NCI-H2196 (cell line): ENCODE measurements around the gene IMPA2.

Experiments
- DNase-seq: peaks from one replicate; lab custom pipeline; 2025; ENCODE audit not compliant: unreplicated experiment; lab: John Stamatoyannopoulos, UW

The IMPA2 gene

DNA sequence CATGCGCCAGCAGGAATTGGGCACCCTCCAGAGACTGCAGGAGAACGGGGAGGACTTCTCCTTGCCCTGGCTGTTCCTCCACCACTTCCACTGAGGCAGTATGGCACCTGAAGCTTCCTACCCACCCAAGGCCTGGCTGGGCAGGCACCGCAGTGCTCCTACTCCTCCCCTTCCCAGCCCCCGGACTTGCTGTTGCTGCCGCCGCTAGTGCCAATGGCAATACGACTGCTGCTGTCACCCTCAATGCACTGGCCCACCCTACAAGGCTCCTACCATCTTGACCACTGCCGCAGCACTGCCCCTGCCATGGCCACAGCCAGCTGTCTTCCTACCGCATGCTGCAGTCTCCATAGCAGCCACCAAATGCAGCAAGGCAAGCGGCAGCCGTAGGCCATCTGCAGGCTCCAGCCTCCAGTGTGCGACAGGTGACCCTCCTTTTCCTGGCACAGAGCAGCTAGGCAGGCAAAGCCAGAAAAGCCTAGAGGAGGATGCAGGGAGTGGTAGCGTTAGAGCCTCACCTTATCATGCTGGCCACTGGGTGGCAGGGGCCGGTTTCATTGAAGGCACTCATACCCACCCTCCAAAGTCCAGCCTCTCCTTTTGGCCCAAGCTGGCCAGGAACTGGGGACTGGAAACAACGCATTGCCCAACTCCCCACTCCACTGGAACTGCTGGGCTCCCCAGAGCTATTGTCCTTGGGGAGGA, 64.9 kb downstream of the IMPA2 start:
- DNase-seq, result no peak

DNA sequence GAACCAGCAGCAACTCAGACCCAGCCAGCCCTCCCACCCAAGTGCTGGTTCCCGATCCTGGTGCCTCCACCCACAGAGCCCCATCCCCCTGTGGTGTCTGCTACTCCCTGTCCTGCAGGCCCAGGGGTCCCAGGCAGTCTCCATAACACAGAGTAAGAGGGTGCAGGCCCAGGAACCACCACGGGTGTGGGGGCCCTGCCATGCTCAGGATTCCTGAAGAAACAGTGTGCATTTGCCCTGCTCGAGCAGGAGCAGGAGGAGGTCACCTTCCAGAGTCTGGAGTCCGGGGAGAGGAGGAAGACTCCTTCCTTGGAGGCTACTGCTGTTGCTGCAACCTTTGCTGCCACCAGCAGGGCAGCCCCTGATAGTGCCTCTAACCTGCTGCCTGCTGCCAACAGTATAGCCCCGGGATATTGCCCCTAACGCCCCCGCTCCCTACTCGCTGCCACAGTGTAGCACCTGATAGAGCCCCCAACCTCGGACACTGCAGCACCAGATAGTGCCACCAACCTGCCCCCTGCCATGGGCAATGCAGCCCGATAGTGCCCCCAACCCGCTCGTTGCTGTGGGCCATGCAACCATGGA, 65.5 kb downstream of the IMPA2 start:
- DNase-seq, result no peak

DNA sequence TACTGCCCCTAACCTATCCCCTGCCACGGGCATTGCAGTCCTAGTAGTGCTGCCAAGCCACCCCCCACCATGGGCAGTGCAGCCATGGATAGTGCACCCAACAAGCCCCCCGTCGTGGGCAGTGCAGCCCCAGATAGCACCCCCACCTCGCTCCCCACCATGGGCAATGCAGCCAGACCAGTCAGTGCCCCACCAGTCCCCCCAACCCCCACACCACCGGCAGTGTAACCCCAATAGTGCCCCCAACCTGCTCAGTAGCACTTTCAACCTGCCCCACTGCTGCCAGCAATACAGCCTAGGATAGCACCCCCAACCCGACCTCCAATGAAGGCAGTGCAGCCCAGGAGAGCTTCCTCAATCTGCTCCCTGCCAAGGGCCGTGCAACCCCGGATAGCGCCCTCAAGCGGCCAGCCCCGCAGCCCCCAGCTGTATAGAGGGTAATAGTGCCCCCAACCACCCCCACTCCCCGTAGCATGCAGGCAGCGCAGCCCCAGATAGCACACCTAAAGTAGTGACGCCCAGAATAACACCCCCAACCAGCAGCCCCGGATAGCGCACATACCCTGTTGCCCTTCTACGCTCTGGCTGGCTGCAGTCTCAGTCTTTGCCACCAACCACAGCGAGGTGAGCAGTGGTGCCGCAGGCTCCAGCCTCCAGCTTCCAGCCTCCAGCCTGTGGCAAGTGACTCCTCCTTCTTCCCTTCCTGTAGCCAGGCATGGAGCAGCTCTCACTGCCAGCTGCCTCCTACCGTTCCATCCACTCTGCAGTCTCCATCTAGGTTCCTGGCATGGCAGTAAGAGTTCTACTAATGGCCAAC, 66.9 kb downstream of the IMPA2 start:
- DNase-seq, result no peak

DNA sequence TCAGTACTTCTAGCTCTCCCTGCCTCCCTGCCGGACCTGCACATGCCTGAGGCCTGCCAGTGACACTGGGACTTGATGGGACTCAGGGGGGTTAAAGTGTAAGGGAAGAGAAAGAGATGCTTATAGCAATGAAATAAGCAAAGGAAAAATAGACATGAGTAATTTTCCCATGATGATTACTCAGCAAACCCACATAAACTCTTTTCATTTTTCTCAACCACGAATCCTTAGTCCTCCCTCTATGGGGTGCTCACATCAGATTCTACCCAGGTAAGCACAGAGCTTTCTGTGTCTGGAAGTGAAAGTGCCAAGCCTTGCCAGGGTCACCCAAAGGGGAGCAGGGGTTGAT, 67.5 kb downstream of the IMPA2 start:
- no peak for DNase-seq

DNA sequence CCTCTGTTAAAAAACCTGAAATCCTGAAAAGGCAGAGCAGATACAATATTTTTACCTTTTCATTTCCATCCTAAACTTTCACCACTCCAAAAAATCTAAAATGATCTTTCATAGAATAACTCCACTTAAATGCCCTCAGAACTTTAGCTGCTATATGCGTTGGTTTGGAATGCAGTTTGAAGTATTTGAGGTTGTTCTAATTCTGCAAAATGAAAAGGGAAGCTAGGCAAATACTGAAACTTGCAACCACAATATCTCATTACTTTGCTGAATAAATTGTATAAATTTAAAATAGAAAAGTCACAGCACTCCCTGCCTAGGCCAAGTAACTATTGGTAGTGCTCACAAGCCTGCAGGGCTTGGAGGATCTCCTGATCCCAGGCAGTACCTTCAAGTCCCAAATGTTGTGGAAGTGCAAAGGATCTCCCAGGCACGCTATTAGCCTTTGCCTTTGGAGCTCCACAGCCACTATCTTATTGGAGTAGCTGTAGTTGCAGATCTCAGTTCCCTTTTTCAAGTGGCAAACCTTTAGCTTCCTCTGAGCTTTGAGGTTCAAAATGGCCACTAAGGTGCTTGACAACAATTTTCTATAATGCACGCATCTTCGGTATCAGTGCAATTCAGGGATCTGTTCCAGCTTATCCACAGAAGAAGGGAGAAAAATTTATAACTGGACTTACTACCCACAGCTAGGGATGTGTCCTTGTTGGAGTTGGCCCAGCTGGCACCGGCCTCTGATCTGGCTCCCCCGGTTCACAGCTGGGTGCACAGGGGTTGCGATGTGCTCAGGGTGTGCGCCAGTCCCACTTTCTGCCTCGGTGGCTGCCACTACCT, 68.9 kb downstream of the IMPA2 start:
- DNase-seq, result no peak

- DNase-seq, result no peak
Measured at GRCh38 chr18:12052866-12053265, 71.6 kb downstream of the IMPA2 start.

GRCh38 chr18:12053289-12053688, 72.0 kb downstream of the IMPA2 start:
- no peak for DNase-seq

DNA sequence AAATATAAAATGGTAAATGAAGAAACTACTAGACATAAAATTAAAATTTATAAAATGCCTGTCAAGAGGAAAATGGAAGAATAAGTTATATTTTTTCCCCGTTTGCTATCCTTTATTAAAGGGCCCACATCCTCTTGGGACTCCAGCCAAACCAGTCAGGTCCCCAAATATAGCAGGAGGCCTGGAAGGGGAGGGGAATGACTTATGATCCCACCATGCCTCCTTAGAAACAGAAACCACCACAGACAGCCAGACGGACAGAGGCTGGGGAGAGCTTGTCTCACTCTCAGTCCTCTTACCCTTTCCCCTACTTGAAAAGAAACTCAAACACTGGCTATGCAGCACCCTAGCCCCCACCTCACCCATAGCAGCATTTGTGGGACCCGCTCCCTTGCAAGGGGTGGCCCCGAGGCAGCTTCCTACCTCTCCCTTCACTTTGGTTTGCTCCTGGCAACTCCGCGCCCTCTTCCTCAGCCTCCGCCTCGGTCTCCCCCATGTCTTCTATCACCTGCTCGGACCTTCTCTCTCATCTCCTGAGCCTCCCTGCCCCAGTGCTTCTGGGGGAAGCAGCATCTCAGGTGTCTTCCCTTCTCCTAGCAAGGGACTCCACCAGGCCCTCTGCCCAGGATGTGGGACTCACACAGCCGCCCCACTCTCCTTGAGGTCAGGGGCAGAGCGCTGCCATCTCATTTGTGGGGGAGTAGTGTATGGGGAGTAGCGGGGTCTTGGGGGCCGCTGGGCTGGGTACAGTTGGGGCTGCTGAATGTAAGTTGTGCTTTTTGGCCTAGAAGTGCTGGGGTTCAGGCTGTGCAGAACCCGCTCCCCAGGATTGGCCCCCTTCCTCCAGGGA, 75.0 kb downstream of the IMPA2 start:
- no peak for DNase-seq

DNA sequence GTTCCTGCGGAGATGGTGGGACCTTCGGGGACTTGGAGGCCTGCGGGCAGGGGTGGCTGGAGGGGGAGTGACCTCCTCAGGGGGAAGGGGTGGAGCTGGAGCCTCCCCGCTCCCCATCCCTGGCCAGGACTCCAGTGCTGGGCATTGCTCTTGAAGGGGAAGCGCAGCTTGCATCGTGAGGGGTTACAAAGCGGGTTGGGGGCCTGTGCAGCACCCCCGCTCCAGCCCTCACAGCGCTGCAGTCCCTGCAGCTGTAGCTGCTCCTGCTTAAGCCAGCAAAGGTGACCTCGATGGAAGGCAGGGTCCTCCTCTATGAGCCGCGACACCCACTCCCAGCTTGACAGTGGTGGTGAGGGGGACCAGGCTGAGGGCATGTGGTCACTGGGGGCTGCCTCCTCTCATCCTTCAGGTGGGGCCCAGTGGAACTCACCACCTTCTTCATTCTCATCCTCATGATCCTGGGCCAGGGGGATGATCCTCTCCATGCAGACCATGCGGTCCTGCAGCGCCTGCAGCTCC, 75.6 kb downstream of the IMPA2 start:
- DNase-seq, result no peak

DNA sequence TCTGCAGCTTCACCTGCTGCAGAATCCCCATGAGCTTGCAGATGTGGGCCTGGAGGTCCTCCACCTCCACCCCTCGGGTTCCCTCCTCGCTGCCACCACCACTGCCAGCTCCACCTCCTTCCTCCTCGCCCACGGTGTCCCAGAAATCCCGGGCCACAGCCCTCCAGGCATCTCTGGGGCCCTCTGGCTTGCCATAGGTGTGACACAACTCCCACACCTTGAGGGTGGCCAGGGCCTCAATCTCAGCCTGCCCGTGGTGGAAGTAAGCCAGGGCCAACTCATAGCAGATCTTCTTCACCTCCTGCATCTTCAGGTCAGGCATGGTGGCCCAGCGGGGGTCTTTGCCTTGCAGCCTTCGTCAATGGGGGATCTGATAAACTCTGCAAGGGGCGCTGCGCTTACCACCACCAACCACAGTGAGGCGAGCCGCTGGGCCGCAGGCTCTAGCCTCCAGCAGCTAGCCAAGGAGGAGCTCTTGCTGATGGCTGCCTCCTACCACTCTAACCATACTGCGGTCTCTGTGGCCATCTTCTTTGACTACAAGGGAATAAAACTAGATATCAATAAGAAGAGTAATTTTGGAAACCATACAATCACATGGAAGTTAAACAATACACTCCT, 76.2 kb downstream of the IMPA2 start:
- no peak for DNase-seq

DNA sequence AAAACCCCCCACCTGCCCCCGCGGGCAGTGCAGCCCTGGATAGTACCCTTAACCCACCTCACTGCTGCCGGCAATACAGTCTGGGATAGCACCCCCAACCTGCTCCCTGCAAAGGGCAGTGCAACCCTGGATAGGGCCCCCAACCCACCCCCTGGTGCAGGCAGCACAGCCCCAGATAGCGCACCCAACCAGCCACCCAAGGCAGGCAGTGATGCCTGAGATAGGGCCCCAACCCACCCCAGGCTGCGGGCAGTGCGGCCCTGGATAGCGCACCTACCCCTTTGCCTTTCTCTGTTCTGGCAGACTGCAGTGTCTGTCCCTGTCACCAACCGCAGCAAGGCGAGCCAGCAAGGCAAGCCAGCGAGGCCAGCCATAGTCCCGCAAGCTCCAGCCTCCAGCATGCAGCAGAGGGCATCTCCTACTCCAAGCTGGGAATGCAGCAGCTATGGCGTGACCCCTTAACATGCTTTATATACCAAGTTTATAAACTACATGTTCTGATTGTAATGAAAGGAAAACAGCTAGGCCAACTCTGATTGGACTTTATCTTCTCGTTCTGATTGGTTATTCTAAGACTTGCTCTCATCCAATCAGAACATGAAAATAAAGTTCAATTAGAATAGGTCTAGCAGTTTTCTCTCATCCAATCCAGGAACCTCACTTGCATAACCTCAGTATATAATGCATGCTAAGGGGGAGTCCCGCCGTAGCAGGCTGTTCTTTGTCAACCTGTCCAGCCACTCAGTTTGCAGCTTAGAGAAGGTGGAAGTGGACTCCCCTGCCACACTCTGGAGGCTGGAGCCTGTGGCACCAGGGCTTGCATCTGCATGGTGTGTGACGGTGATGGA, 78.3 kb downstream of the IMPA2 start:
- peak; percentile 34 for DNase-seq

DNA sequence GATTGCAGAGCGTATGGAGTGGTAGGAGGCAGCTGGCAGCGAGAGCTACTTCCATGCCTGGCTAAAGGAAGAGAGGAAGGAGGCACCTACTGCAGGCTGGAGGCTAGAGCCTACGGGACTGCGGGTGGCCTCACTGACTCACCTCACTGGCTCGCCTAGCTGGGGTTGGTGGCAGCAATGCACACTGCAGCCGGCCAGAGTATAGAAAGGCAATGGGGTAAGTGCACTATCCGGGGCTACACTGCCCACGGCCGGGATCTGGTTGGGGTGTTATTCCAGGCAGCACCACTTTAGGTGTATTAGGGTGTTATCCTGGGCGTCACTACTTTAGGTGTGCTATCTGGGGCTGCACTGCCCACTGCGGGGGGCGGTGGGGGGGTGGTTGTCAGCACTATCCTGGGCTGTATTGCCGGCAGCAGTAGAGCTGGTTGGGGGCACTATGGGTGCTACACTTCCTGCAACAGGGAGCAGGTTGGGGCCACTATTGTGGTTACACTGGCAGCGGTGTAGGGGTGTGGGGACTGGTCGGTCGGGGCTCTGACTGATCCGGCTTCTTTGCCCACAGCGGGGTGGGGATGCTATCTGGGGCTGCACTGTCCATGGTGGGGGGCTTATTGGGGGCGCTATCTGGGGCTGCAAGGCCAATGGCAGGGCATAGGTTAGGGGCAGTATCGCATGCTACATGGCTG, 79.0 kb downstream of the IMPA2 start:
- DNase-seq, result no peak

GRCh38 chr18:12061685-12062084, 80.4 kb downstream of the IMPA2 start:
- DNase-seq, result no peak

GRCh38 chr18:12062974-12063373, 81.7 kb downstream of the IMPA2 start:
- DNase-seq, result no peak

GRCh38 chr18:12064086-12064763, 82.9 kb downstream of the IMPA2 start:
- no peak for DNase-seq

GRCh38 chr18:12065397-12065796, 84.1 kb downstream of the IMPA2 start:
- DNase-seq, result no peak

DNA sequence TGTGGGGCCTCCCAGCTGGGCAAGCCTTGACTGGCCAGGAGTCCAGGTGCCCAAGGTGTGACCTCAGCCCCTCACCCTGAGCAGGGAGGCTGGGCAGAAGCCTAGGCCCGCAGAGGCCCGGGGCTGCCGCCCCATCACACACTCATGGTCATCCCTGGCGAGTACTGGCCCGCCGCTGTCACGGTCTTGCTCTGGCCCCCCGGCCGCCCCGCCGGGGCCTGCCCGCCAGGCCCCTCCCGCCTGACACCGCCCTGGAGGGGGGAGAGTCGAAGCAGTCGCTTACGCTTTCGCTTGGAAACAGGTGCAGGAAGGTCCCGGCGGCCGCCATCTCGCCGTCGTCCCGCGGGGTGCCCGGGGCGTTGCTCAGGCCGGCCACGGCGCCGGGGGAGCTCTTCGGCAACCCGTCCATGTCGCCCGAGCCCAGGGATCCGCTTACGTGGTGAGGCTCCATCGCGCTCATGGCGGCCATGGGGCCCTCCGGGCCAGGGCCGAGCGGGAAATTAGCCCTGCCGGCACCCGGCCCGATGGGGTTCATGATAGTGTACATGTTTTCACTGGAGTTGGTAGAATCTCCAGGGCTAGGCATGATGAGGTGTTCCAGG, 85.7 kb downstream of the IMPA2 start:
- no peak for DNase-seq
